NB4 (cell line): ENCODE measurements around the gene CHTF18.
A peak's percentile ranks its signal among the peaks of the same experiment; 100 is the strongest.
"Not testable (repeated sequence)": the region's sequence is repeated elsewhere in the genome, so short reads cannot be mapped to it uniquely, and the experiment has no call there.

ENCODE experiments used
- DNase-seq: peaks from one replicate; pipeline ENCODE4 v3.0.0; 2010; ENCODE audit warnings: low read depth
- H3K4me3 ChIP-seq: one replicate; pipeline ENCODE4 v1.5.1; 2011; ENCODE audit warnings: mild to moderate bottlenecking, low read depth, low read length, moderate library complexity
- MYC ChIP-seq: IDR thresholded peaks from 2 replicates; pipeline ENCODE4 v1.6.1; 2011; ENCODE audit warnings: low read depth, low read length
- POLR2A ChIP-seq: IDR thresholded peaks from 2 replicates; pipeline ENCODE4 v1.6.1; 2011; ENCODE audit warnings: mild to moderate bottlenecking; ENCODE audit not compliant: insufficient read length; ENCODE audit errors: extremely low read depth
- TF ChIP-seq, protein P1 (sequence below): IDR thresholded peaks from 2 replicates; pipeline ENCODE4 v1.6.1; 2011; ENCODE audit warnings: low read depth, low read length
- TF ChIP-seq, protein P2 (sequence below): IDR thresholded peaks from one replicate; pipeline ENCODE4 v1.5.1; 2012; ENCODE audit warnings: low read depth, low read length

Gene CHTF18

DNA sequence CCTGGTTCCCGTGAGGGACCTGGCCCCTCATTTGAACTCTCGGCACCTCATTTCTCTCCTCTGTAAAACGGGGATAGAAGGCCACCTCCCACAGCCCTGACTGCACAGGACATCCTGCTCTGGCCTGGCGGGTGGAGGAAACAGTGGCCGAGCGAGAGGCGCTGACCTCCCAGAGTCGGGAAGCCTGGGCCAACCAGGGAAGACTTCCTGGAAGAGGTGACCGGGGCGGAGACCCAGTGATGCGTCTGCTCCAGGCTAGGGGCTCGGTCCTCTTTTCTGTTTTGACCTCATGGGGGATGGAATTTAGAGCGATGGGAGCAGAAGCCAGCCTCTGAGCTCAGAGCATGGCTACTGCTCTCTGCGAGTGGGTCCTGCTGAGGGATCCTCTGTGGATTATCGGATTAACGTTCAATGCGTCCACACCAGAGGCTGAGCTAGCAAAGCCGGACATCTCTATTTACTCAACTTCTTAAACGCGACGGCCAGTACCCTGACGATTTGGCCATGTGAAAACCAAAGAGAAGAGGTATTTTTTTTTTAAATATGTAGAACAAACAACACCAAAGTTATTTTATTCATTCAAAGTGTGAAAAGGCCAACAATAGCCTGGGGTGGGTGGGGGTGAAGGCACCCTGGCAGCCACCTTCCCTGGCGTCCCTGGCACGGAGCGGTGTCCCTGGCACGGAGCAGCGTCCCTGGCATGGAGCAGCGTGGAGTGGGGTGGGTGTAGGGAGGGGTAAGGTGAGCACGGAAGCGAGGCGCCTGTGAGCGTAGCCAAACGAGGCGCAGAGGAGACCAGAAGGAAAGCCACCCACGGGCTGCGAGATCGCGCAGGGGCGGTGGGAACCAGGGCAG, 37.0 kb upstream of the CHTF18 start:
- no peak for DNase-seq
- no peak overlapping the region for H3K4me3 ChIP-seq
- TF ChIP-seq POLR2A (no peak), MYC (no peak)
- TF ChIP-seq, protein P1, sequence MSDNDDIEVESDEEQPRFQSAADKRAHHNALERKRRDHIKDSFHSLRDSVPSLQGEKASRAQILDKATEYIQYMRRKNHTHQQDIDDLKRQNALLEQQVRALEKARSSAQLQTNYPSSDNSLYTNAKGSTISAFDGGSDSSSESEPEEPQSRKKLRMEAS = no peak
- TF ChIP-seq, protein P2, sequence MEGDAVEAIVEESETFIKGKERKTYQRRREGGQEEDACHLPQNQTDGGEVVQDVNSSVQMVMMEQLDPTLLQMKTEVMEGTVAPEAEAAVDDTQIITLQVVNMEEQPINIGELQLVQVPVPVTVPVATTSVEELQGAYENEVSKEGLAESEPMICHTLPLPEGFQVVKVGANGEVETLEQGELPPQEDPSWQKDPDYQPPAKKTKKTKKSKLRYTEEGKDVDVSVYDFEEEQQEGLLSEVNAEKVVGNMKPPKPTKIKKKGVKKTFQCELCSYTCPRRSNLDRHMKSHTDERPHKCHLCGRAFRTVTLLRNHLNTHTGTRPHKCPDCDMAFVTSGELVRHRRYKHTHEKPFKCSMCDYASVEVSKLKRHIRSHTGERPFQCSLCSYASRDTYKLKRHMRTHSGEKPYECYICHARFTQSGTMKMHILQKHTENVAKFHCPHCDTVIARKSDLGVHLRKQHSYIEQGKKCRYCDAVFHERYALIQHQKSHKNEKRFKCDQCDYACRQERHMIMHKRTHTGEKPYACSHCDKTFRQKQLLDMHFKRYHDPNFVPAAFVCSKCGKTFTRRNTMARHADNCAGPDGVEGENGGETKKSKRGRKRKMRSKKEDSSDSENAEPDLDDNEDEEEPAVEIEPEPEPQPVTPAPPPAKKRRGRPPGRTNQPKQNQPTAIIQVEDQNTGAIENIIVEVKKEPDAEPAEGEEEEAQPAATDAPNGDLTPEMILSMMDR = no peak

DNA sequence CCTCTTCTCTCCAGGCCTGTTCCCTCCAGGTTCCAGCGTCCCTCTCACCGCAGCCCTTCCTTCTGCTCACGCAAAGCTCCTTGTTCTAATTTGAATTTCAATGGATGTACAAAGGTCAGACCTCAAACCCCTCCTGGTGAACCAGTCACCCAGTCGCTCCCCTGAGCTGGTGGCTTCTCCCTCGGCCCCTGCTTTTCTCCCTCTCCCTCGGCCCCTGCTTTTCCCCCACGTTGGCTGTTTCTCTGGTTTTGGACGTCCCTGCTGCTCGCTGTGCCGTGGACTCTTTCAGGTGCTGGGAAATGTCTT, 36.5 kb upstream of the CHTF18 start:
- no peak for DNase-seq
- TF ChIP-seq, protein P2 = no peak
- no peak for TF ChIP-seq MYC
- no peak overlapping the region for H3K4me3 ChIP-seq

- not testable (repeated sequence) for H3K4me3 ChIP-seq, DNase-seq
Observed at GRCh38 chr16:754121-754607, 34.3 kb upstream of the CHTF18 start.

- TF ChIP-seq, protein P2 = no peak
- TF ChIP-seq POLR2A = no peak
- TF ChIP-seq MYC = no peak
- TF ChIP-seq, protein P1 = no peak
- H3K4me3 ChIP-seq = no peak overlapping the region
- DNase-seq = peak; percentile 64
Observed at GRCh38 chr16:754656-755055, 33.8 kb upstream of the CHTF18 start.

- H3K4me3 ChIP-seq = no peak overlapping the region
- no peak for DNase-seq
- no peak for TF ChIP-seq MYC
- no peak for TF ChIP-seq POLR2A
- TF ChIP-seq, protein P1 = no peak
- TF ChIP-seq, protein P2 = no peak
Observed at GRCh38 chr16:756428-756827, 32.0 kb upstream of the CHTF18 start.

DNA sequence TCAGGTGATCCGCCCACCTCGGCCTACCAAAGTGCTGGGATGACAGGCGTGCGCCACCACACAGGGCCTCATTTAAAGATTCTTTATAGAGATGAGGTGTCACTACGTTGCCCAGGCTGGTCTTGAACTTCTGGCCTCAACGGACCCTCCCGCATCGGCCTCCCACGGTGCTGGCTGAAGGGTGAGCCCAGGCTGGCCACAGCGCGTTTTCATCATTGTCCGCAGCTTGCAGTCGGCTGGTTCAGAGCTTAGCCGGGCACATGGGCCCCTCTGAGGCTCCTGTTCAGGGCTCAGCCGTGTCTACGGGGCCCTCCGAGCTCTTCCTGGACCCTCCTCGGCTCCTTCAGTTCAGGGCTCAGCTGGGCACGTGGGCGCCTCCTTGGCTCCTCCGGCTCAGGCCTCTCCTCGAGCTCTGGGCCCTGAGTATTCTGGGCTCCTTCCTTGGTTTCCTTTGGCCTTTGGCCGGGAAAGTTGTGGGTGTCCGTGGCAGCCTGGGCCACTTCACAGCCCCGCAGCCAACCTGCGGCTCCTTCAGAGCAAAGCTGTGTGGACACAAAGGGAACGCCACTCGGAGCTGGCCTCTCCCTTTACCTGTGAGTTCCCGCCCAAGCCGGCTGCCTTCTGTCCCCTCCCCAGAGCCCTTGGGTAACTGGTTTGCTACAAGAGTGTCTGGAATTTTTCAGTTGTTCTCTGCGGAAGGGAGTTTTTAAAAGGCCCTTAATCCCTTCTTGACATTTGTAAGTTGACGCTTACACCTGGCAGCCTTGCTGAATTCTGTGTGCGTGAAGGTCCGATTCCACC, 29.1 kb upstream of the CHTF18 start:
- DNase-seq = no peak
- H3K4me3 ChIP-seq = no peak overlapping the region
- TF ChIP-seq MYC (no peak), POLR2A (no peak)
- TF ChIP-seq, protein P2 = no peak
- TF ChIP-seq, protein P1 = no peak
